CD4-positive, alpha-beta T cell treated with Interleukin-10 for 1 hour (primary cell): ENCODE results near the gene ATP23.

ENCODE experiments used
- DNase-seq: peaks from one replicate; pipeline ENCODE4 v3.0.0-alpha.2; 2020

Gene ATP23

GRCh38 chr12:57909056-57909455, 32.3 kb upstream of the ATP23 start:
- no peak for DNase-seq

- DNase-seq, result no peak
Measured at GRCh38 chr12:57909611-57910010, 31.8 kb upstream of the ATP23 start.

- no peak for DNase-seq
Measured at GRCh38 chr12:57918147-57918546, 23.2 kb upstream of the ATP23 start.

GRCh38 chr12:57927086-57927485, 14.3 kb upstream of the ATP23 start:
- DNase-seq, result no peak

GRCh38 chr12:57929092-57929830, 12.1 kb upstream of the ATP23 start:
- DNase-seq, result no peak

GRCh38 chr12:57934819-57935218, 6.5 kb upstream of the ATP23 start:
- no peak for DNase-seq

GRCh38 chr12:57935331-57935730, 6.0 kb upstream of the ATP23 start:
- no peak for DNase-seq

GRCh38 chr12:57935839-57936512, 5.4 kb upstream of the ATP23 start:
- DNase-seq, result peak; percentile 95

- DNase-seq, result no peak
Measured at GRCh38 chr12:57936513-57936883, 4.9 kb upstream of the ATP23 start.

- no peak for DNase-seq
Measured at GRCh38 chr12:57939291-57939690, 2.1 kb upstream of the ATP23 start.

GRCh38 chr12:57940052-57940914, 1.1 kb upstream of the ATP23 start:
- DNase-seq, result peak; percentile 10

- DNase-seq, result no peak
Measured at GRCh38 chr12:57940915-57941164, 527 bp upstream of the ATP23 start.

- DNase-seq, result no peak
Measured at GRCh38 chr12:57943438-57944080, 2.2 kb downstream of the ATP23 start.

- no peak for DNase-seq
Measured at GRCh38 chr12:57944313-57945023, 3.1 kb downstream of the ATP23 start.

GRCh38 chr12:57952766-57953165, 11.4 kb downstream of the ATP23 start:
- DNase-seq, result no peak

- DNase-seq, result no peak
Measured at GRCh38 chr12:57954768-57955167, 13.4 kb downstream of the ATP23 start.

- DNase-seq, result no peak
Measured at GRCh38 chr12:57958061-57958657, 16.8 kb downstream of the ATP23 start.

- no peak for DNase-seq
Measured at GRCh38 chr12:57964421-57964820, 23.1 kb downstream of the ATP23 start.

- no peak for DNase-seq
Measured at GRCh38 chr12:57965766-57966165, 24.4 kb downstream of the ATP23 start.

- DNase-seq, result no peak
Measured at GRCh38 chr12:57966536-57966935, 25.2 kb downstream of the ATP23 start.

- DNase-seq, result peak; percentile 16
Measured at GRCh38 chr12:57983146-57983857, 41.9 kb downstream of the ATP23 start.
